Suprapubic skin (tissue), 3 donors: ENCODE data around the gene AAGAB.

ENCODE experiments used
- EP300 ChIP-seq: sonication (generic); formaldehyde crosslinking; IDR thresholded peaks from one replicate; pipeline ENCODE4 v1.6.1; 2017; ENCODE audit warnings: antibody characterized with exemption
- TF ChIP-seq, protein P1 (sequence below), 2 donors: fragments of 200-600 bp in 1 of 2; fragments of 450-650 bp in 1 of 2; sonication (generic) in 1 of 2; IDR thresholded peaks; one replicate each; pipeline ENCODE4 v1.5.1; 2016 to 2019; ENCODE audit warnings: antibody characterized with exemption in 2 of 2, mild to moderate bottlenecking in 1 of 2, moderate library complexity in 1 of 2

DNA sequence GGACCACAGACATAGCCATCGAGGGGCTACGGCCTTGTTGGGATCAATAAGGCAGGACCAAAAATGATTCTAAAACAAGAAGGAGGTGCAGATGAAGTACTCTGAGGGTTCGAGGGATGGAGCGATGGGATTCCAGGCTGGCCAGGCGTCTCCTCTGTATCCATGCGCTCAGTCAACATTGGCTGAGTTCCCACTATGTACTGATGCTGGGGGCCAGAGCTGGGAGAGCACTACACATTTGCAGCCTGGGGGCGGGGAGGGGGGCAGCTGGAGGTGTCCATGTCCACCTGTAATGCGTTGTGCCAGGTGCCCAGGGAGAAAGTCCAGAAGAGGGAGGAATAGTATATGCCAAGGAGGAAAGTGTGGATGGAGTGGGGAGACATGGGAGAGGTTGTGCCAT, 81.5 kb downstream of the AAGAB start:
- TF ChIP-seq, protein P1, sequence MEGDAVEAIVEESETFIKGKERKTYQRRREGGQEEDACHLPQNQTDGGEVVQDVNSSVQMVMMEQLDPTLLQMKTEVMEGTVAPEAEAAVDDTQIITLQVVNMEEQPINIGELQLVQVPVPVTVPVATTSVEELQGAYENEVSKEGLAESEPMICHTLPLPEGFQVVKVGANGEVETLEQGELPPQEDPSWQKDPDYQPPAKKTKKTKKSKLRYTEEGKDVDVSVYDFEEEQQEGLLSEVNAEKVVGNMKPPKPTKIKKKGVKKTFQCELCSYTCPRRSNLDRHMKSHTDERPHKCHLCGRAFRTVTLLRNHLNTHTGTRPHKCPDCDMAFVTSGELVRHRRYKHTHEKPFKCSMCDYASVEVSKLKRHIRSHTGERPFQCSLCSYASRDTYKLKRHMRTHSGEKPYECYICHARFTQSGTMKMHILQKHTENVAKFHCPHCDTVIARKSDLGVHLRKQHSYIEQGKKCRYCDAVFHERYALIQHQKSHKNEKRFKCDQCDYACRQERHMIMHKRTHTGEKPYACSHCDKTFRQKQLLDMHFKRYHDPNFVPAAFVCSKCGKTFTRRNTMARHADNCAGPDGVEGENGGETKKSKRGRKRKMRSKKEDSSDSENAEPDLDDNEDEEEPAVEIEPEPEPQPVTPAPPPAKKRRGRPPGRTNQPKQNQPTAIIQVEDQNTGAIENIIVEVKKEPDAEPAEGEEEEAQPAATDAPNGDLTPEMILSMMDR (IDR thresholded peaks at IDR 0.05), result no peak
- no peak for TF ChIP-seq EP300
